Tibial artery (tissue), 4 donors: ENCODE data around the gene ELK3.

ENCODE experiments used
- DNase-seq, 2 donors: peaks; one replicate each; pipeline ENCODE4 v3.0.0-alpha.2; 2019
- H3K27ac ChIP-seq, 2 donors: fragments of 200-600 bp; sonication (generic) in 1 of 2; 1 replicate in 1 of 2; 2 replicates in 1 of 2; pipeline ENCODE4 v1.5.1; 2018 to 2019; ENCODE audit warnings: mild to moderate bottlenecking in 1 of 2
- H3K27me3 ChIP-seq, 2 donors: fragments of 200-600 bp; sonication (generic) in 1 of 2; one replicate each; pipeline versions ENCODE4 v1.5.1 to v1.6.0; 2016 to 2019
- H3K36me3 ChIP-seq, 3 donors: fragments of 200-600 bp; sonication (generic) in 2 of 3; one replicate each; pipeline ENCODE4 v1.5.1; 2016 to 2019; ENCODE audit warnings: mild to moderate bottlenecking in 2 of 3
- H3K4me1 ChIP-seq, 4 donors: fragments of 200-600 bp; sonication (generic) in 2 of 4; 1 replicate in 3 of 4; 2 replicates in 1 of 4; pipeline ENCODE4 v1.5.1; 2016 to 2019
- H3K4me3 ChIP-seq, 2 donors: fragments of 200-600 bp; sonication (generic) in 1 of 2; 1 replicate in 1 of 2; 2 replicates in 1 of 2; pipeline ENCODE4 v1.5.1; 2018 to 2019; ENCODE audit warnings: mild to moderate bottlenecking in 2 of 2
- H3K9me3 ChIP-seq, 3 donors: fragments of 200-600 bp; sonication (generic) in 1 of 3; one replicate each; pipeline ENCODE4 v1.5.1; 2016 to 2019
- CTCF ChIP-seq, 2 experiments: fragments of 200-600 bp in 1 of 2; fragments of 450-650 bp in 1 of 2; IDR thresholded peaks; one replicate each; pipeline ENCODE4 v1.5.1; 2017 to 2019; ENCODE audit warnings: antibody characterized with exemption in 2 of 2, mild to moderate bottlenecking in 1 of 2, moderate library complexity in 1 of 2
- intact Hi-C: fragments of 100-400 bp; cut with DNase I; formaldehyde crosslinking; loops from one replicate; pipeline ENCODE4 v1.15.0; 2023; ENCODE audit warnings: low total_unique reads

The ELK3 gene

GRCh38 chr12:96187956-96188355, 6.2 kb upstream of the ELK3 start:
- intact Hi-C loops: no loop called here
- TF ChIP-seq CTCF (IDR thresholded peaks at IDR 0.05): no peak

GRCh38 chr12:96189781-96190180, 4.4 kb upstream of the ELK3 start:
- Histone ChIP-seq H3K9me3 (no peaks in the 10 kb centered on the region), H3K27me3 (no peaks in the 10 kb centered on the region), H3K27ac (no peak overlapping the region), H3K4me1 (peaks cover 0 to 4% (median 1%) of the 10 kb centered on the region in 4 donors), H3K36me3 (no peaks in the 10 kb centered on the region), H3K4me3 (no peak overlapping the region)
- intact Hi-C loops: no loop called here
- TF ChIP-seq CTCF (IDR thresholded peaks at IDR 0.05): no peak
- no peak for DNase-seq

More at GRCh38 chr12:96187956-96188355, 6.2 kb upstream of the ELK3 start:
- H3K27me3 ChIP-seq: no peaks in the 10 kb centered on the region
- H3K9me3 ChIP-seq: no peaks in the 10 kb centered on the region
- H3K4me3 ChIP-seq: no peak overlapping the region
- H3K4me1 ChIP-seq: no peaks in the 10 kb centered on the region
- no peaks in the 10 kb centered on the region for H3K36me3 ChIP-seq
- H3K27ac ChIP-seq: no peak overlapping the region
- DNase-seq: no peak

DNA sequence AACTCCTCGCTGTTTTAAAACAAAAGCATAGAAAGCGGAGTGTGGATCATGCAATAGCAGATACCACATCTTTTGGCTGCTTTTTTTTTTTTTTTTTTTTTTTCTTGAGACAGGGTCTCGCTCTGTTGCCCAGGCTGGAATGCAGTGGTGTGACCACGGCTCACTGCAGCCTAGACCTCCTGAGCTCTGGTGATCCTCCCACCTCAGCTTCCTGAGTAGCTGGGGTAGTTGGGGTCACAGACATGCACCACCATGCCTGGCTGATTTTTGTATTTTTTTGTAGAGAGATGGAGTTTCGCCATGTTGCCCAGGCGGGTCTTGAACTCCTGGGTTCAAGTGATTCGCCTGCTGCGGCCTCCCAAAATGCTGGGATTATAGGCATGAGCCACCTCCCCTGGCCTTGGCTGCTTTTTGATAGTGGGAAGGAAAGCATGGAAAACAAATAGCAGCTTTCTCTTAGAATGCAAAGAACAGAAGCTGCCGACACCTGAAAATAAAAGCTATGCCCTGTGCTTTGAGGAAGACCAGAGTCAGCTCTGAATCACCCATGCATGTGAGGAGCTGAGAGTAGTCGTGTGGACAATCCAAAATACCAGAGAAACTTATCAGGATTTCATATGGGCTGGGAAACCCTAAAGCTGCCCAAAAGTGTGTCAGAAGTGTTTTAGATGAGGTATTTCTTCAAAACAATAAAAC, 3.6 kb upstream of the ELK3 start:
- no peaks in the 10 kb centered on the region for H3K9me3 ChIP-seq
- TF ChIP-seq CTCF (IDR thresholded peaks at IDR 0.05): no peak
- no peaks in the 10 kb centered on the region for H3K36me3 ChIP-seq
- no peaks in the 10 kb centered on the region for H3K27me3 ChIP-seq
- intact Hi-C loops: no loop called here
- no peak overlapping the region for H3K4me3 ChIP-seq
- no peak for DNase-seq
- H3K27ac ChIP-seq: no peak overlapping the region
- H3K4me1 ChIP-seq: peaks cover 0 to 12% (median 5%) of the 10 kb centered on the region in 4 donors

DNA sequence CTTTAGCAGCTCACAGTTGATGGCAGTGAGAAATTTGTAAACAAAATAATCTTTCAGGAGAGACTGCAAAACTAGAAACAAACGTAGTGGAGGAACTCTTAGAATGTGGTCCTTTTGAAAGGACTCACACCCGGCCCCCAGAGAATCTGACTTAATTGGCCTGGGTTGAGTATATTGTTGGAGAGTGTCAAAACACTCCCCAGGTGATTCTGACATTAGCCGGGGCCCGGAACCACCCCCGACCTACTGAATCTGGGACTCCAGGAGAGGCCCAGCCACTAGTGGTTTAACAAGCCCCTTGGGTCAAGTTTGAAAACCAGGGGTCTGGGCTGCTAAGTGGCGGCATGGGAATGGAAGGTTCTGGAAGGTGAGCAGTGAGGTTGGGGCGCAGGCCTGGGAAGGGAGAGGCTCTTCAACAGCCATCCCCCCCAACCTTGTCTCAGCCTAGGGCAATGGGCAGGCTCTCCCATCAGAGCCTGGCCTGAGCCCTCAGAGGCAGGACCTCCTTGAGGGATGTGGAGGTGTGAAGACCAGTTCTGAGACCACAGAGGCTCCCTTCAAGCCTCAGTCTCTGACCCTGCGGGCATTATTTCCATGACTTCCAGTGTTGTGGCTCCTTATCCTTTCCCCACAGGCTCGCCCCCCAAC, 1.1 kb upstream of the ELK3 start:
- Histone ChIP-seq H3K27me3 (no peaks in the 10 kb centered on the region), H3K36me3 (no peaks in the 10 kb centered on the region), H3K9me3 (no peaks in the 10 kb centered on the region), H3K4me3 (no peak overlapping the region), H3K27ac (peak overlapping the region in 1 of 2 donors; percentile 79), H3K4me1 (peaks cover 0 to 35% (median 9%) of the 10 kb centered on the region in 4 donors)
- no peak for TF ChIP-seq CTCF (IDR thresholded peaks at IDR 0.05)
- no peak for DNase-seq
- intact Hi-C loops: no loop called here

DNA sequence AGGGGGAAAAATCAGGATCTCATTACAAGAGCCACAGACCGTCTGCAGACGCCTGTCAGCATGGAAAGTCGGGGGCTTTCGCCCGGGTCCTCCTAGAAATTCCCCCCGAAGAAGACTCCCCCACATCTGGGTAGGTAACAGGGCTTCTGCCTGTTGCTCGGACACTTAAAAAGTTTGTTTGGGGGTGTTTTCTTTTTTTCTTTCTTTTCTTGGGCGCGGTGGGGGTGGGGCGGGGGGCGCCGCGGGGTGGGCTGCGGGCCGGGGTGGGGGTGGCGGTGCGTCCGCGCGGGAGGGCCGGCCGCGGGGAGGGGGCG, 358 bp downstream of the ELK3 start:
- H3K9me3 ChIP-seq: no peaks in the 10 kb centered on the region
- H3K27me3 ChIP-seq: no peaks in the 10 kb centered on the region
- H3K4me3 ChIP-seq: peak overlapping the region; percentile 62 to 82
- intact Hi-C loops: no loop called here
- no peak for TF ChIP-seq CTCF (IDR thresholded peaks at IDR 0.05)
- peak overlapping the region; percentile 47 to 69 for H3K27ac ChIP-seq
- H3K36me3 ChIP-seq: no peaks in the 10 kb centered on the region
- DNase-seq: no peak
- peaks cover 0 to 50% (median 10%) of the 10 kb centered on the region in 4 donors for H3K4me1 ChIP-seq
